NCI-H1417 treated with DMSO at 0.1 percent for 48 hours (cell line): ENCODE results near the gene CNTNAP4.

ENCODE experiments used
- DNase-seq: peaks from one replicate; lab custom pipeline; 2025; lab: John Stamatoyannopoulos, UW

The CNTNAP4 gene

GRCh38 chr16:76598498-76598897 lies 321.3 kb downstream of the CNTNAP4 start:
- no peak for DNase-seq

GRCh38 chr16:76607317-76607716 lies 330.1 kb downstream of the CNTNAP4 start:
- no peak for DNase-seq
